ENCODE data around the gene EPHA2.
"Not testable (repeated sequence)": the region's sequence is repeated elsewhere in the genome, so short reads cannot be mapped to it uniquely, and the experiment has no call there.

EPHA2 gene

DNA sequence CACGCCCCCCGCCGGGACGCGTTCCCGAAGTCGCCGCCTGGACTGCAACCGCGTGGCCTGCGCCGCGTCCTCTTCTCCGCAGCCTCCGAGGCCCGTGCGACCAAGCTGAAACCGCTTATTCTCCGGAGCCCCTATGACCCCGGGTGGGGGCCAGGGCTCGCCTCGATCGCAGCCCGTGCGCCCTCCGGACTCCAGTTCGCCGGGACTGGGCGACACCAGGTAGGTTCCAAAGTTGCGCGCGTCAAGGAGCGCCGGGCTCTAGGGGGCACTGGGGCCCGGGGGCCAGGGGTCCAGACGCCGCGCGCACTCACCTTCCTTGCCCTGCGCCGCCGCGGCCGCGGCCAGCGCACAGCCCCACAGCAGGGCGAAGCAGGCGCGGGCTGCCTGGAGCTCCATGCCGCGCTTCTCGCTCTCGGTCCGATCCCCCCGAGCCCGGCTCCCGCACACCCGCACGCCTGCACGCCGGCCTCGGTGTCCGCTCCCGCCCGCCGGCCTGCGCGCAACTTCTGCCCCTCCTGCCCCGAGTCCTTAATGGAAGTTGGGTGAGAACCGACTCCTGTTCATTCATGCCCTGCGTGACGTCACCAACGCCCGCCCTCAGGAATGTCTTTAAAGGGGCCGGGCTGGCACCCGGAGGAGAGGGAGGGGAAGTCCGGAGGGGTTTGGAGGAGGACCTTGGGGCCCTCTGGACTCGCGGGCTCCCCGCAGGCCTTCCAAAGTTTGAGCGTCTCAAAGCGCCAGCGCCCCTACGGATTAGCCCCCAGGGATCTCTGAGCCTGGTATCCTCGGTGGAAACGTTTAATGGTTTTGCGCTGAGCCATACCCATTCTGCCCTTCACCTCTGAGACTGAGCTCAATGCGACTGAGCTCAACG, at the start of gene EPHA2:
EPHA2 (minus strand) TSS at position 533 of the 874 bp plus-strand sequence; CDS start at position 396, 137 bp downstream.
- DNase-seq = no peak

DNA sequence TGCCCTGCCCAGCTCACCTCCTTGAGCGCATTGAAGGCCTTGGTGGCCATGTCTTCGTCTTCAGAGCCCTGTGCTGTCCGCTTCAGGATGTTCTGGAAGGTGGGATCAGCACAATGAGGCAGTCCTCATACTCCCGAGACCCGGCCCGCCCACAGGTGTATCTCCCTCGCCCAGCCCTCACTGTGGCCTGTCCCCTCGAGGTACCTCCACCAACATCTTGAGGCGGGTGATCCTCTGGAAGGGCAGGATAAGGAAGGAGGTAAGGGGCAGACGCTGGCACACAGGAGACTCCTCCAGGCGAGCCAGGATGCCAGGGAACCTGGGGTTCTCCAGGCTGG, 49.4 kb upstream of the EPHA2 start:
- no peak for DNase-seq

DNA sequence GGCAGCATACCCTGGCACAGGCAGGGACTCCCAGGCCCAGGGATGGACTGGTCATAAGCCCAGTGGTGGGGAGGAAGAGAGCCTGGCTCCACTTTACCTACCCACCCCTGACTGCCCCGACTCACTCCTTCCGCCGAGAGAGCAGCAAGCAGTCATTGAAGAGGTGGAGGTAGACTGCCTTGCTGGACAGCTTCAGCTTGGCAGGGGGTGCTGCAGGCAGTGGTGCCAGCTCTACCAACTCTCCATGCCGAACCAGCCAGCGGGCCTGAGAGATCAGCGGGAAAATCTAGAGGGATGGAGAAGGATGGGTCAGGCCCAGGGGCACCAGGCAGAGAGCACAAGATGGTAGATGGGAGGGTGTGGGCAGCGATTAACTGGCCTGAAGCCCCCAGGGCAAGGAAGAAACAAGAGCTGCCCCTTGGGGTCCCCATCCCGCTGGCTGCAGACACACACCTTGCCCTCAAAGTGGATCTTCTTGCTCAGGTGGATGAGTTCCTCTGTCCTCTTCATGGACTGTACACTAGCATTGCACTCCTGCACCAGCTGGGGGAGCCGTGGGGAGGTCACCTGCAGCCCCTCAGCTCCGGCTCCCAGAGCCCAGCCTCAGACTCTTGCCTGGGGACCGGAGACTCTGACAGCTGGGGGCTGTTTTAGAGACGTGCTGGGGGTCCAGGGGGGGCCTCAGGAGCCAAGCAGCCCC, 48.9 kb upstream of the EPHA2 start:
- DNase-seq = no peak

DNA sequence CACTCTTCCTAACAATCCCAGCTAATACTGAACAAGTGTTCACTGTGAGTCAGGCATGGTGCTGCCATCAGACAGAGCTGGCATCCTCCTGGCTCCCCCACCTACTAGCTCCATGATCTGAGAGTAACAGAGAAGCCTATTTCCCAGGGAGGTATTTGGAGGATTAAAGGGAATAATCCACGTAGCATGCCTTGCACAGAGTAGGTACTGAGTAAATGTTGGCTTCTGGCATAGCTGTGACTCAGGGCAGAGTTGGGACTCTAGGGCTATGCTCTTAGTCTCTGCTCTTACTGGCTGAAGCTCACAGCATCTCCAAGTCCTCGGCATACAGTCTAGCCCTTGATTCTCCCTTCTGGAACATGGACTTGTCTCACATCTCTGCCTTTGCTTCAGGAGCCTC, 48.3 kb upstream of the EPHA2 start:
- DNase-seq = no peak

DNA sequence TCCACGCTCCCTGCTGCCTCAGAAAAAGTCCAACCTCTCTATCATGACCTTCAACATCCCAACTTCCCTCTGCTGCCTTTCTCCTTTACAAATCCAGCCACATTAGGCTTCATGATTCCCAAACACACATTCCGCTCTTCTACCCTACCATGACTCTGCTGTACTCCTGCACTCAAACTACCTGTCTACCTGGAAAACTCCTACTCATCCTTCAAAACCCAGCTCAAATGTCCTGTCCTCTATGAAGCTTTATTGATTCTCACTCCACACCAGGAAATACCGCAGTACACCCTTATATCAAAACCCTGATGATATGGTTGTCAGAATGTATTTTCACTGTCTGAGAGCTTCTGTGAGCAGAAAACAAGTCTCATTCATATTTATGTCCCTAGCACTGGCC, 47.7 kb upstream of the EPHA2 start:
- no peak for DNase-seq

DNA sequence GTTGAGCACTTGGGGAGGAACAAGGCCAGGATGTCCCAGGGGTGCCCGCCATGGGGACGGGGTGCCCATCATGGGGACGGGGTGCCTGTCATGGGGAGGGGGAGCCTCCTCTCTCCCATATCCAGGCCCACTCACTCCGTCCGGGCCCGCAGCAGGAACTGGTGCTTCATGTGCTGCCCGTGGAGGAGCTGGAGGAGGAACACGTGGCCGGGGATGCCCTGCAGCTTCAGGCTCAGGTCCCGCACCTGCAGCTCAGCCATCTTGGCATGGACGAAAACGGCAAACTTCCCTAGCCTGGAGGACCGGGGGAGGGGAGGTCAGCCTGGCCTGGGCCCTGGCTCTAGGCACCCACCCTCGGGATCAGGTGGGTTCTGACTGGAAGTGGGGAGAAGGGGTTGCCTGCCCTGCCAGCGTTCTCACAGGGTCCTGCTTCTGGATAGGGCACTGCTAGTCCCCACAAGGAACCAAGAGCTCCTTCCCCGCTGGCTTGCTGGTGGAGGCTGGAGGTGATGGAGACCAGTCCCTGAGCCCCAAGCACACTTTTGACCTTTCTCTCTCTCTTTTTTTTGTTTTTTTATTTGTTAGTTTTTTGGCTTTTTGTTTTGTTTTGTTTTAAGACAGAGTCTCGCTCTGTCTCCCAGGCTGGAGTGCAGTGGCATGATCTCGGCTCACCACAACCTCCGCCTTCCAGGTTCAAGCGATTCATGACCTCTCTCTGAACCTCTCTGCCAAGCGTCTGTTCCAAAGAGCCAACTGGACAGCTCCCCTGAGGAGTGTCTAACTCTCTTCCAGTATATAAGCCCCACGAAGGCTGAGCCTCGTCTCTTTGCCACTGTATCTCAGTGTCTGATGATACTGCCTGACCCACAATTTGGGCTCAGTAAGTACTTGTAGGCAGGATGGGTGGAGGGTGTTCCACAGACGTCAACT, 46.7 kb upstream of the EPHA2 start:
- no peak for DNase-seq

DNA sequence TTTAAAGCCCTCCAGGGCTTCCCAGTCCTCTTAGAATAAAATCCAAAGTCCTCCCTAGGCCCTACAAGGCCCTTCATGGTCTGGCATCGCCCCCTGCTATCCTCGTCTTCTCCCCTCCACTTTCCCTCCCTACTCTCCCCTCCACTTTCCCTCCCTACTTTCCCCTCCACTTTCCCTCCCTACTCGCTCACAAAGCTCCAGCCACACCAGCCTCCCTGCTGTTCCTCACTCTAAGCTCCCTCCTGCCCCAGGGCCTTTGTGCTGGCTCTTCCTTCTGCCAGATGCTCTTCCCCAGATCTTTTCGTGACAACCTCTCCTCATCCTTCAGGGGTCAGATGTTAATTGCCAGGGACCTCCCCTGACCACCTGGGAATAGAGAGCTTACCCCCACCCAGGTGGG, 43.8 kb upstream of the EPHA2 start:
- no peak for DNase-seq

DNA sequence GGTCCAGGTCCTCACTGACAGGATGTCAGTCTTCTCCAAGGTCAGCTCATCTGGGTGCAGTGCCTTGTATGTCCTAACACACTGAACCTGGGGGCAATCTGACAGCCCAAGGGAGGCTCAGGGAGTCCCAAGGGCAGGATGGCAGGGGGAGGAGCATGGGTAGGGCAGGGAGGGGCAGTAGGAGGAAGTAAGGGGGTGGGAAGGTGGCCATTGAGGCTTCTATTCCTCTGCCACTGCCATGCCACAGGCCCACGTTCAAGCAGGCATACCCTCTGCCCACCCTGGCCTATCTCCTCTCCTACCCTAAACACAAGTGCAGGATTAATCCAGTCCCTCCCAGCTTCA, 43.3 kb upstream of the EPHA2 start:
- no peak for DNase-seq

DNA sequence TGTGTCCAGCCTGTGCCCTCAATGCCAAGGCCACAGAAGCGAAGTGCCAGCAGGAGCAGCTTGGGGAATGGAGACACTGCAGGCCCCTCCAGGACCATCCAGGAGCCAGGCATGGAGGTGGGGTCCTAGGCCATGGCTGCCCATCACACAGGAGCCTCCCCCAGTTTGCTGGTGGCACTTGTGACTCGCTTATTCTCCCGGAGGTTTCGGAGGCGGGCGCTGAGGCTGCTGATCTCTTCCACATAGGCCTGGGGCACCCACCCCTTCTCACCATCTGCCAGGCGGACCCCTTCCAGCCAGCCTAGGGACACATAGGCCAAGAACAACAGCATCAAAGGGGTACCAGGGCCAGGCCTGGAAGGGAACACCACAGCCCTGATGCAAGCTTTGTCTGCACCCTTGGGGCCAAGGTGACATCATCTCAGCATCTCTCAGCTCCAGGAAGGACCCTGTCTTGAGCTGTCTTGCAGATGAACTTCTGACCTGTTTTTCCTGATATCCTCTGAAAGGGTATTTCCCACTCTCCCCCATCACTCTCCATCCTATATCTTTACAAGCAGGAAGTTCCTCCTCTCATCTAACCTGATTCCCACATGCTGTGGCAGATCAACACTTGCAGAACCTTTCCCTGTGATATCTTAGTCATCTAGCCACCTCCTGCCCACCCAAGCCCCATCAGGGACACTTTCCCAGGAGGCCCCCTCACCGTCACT, 42.7 kb upstream of the EPHA2 start:
- no peak for DNase-seq

DNA sequence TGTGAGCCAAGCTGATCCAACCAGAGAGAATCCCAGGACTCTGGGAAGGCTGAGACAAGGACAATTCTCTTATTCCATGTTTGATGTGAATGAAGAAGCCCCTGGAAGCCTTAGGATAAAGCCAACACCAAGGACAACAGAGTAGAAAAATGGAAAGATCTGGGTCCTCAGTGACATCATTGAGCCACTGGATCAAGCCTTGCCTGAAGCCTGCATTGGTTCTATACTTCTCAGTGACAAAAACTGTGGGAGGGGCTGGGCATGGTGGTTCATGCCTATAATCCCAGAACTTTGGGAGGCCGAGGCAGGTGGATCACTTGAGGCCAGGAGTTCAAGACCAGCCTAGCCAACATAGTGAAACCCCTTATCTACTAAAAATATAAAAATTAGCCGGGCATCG, 41.0 kb upstream of the EPHA2 start:
- no peak for DNase-seq

DNA sequence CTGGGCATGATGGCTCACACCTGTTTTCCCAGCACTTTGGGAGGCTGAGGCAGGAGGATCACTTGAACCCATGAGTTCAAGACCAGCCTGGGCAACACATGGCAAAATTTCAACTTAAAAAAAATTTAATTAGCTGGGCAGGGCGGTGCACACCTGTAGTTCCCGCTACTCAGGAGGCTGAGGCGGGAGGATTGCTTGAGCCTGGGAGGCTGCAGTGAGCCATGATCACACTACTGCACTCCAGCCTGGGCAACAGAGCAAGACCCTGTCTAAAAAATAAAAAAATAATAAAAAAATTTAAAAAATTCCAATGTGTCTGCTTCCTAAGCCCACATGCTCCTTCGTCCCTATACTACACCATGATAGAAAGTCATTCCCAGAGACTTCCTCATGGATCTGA, 40.3 kb upstream of the EPHA2 start:
- DNase-seq = not testable (repeated sequence)

DNA sequence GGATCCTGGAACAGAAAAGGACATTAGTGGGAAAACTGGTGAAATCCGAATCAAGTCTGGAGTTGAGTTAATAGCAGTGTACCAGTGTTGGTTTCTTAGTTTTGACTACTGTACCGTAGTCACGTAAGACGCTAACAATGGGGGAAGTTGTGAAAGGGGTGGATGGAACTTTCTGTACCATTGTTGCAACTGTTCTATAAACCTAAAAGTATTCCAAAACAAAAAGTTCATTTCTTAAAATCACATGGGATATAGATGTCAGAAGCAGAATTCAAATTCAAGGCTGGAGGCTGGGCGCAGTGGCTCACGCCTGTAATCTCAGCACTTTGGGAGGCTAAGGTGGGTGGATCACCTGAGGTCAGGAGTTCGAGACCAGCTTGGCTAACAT, 39.6 kb upstream of the EPHA2 start:
- no peak for DNase-seq

DNA sequence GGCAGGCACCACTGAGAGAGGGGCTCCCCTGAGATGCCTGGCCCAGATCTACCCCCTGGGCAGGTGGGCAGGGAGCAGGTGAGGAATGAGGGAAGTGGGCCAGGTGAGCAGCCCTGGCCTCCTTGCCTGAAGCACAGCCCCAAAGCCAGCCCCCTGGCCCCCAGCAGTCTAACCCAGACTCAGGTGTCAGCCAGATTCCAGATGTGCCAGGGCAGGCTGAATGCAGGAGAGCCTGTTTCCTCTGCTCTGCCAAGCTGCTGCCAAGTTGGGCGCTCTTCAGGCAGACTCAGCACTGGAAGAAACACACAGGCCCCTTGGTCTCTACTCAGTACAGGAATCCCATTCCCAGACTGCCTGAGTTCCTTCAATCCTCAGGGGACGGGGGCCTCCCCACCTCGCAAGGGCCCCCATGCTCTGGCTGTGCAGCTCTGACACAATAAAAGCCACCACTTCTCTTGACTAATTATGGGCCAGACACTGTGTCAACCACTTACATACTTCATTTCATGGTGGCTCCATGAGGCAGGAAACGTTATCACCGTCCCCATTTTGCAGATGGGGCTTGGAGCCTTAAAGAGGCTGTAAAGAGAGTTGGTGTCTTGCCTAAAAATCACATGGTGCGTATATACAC, 36.2 kb upstream of the EPHA2 start:
- peak; percentile 33 for DNase-seq

DNA sequence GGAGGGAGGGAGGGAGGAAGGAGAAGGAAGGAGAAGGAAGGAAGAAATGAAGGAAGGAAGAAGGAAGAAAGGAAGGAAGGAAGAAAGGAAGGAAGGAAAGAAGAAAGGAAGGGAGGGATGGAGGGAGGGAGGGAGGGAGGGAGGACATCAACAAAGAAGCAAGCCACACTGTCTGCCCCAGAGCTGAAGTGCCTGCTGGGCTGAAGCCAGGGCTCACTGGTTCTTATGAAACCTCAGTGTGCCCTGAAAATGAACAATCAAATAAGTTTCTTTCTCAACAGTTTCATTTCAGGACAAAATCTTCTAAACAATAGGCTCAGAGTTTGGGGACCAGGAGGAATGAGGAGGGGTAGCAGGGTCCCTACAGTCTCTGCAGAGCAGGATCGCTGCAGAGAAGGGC, 35.4 kb upstream of the EPHA2 start:
- no peak for DNase-seq

DNA sequence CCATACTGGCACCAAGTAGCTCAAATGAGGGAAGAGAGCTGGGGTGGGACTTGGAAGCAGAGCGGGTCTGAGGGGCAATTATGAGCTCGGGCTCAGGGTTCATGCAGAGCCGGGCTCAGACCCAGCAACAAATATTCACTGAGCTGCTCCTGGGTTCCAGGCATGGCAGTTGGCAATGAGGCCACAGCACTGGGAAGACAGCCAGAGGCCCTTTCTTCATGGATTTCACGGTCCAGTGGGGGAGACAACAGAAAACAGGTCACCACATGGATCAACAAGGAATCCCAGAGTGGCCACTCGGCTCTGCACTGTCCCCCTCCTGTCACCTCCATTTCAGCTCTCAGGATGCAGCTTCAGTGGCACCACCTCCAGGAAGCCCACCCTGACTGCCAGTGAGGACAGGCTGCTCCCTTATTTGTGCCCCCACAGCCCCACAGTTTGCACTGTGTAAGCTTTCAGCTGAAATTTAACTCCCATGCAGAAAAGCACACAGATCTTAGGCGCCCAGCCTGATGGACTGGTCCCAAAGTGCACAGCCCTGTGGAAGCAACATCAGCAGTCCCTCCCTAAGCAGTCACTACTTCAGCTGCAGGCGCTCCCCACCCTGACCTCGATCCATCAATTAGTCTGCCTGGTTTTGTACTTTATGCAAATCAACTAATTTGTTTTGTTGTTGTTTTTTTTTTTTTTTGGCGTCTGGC, 34.2 kb upstream of the EPHA2 start:
- peak; percentile 46 for DNase-seq

DNA sequence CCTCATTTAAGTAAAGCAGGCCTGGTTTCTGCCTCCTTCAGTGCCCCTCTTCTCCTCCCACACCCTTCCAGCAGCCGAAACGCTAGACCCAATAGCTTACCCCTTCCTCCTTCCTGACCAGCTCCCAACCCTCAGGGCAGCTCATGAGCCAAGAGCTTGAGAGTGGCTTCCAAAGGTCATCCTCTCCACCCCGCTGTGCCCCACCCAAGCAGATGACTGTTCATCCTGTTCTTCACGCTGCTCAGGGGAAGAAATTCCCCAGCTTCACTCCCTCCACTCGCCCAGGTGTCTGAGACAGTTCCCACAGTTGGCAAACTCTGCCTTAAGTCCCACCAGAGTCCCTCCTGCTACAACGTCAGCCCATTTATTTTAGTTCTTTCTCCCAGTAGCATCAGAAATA, 33.1 kb upstream of the EPHA2 start:
- no peak for DNase-seq

DNA sequence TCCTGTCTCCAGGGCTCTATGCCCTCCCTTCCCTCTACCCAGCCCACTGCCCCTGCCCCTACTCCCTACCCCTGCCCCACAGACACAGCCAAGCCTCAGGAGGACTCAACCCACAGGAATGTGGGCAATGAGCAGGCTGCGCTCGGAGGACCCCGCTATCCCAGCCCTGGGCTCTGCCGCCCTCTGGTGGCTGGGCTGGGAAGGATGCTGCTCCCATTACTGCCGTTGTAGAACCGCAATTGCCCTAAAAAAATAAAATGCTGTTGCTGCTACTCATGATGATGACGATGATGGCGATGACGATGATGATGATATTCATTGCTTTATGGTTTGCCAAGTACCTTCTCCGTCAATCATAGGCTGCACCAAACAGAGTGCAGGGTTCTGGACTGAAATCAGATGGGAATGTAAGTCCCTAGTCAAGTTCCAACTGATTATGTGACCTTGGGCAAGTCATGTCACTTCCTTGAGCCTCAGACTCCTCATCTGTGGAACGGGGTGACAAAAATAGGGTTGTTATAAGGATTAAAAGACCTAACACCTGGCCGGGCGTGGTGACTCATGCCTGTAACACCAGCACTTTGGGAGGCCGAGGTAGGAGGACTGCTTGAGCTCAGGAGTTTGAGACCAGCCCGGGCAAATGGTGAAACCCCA, 32.0 kb upstream of the EPHA2 start:
- DNase-seq = no peak

DNA sequence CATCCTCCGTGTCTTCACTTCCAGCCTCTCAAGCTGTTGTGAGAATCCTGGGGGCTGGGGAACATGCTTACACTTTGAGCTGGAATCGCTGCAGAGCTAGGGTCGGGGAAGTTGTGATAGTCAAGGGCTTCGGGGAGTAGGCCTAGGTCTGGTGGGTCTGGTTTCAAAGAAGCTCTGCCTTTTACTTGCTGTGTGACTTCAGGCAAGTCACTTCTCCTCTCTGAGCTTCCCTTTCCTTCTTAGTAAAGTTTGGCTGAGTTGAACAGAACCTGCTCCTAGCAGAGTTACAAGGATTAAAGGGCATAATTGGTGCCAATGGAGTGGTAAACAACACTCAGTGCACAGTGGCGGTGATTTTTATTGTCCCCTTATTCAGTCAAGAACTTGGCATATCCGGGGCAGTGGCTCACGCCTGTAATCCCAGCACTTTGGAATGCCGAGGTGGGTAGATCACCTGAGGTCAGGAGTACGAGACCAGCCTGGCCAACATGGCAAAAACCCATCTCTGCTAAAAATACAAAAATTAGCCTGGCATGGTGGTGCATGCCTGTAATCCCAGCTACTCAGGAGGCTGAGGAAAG, 30.9 kb upstream of the EPHA2 start:
- no peak for DNase-seq

DNA sequence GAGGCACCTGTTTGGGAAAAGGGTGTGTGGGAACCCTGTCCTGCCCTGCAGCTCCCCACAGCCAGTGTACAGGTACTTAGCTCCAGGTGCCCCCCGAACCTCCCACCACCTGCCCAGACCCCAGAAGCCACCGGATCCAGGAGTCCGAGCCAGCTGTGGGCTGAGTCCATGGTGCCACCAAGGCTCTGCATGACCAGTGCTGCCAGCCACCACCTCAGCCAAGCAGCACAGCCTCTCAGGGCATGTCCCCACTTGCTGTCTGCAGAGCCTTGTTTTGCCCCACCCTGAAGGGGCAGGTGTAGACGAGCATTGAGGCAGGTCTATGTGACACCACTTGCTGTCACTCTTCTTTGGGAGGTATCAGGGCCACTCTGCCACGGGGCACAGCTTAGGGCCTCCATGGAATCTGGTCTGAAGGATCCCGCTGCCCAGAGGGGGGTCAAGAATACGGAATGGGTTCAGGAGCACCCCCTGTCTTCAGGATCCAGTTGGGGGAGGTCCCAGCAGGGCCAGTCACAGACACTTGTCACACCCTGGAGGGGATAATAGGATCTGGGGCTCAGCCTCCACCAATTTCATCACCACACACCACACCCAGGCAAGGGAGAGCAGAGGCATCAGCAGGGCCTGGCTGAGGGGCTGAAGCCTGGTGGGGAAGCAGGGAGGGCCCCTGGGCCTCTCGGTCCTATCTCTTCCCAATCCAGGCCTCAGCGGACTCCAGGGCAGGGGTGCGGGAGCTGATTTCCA, 28.9 kb upstream of the EPHA2 start:
- no peak for DNase-seq
